Natural killer cell (primary cell): Measurements from ENCODE around the gene MVP. TPM values are rescaled to one million over a fixed set of nuclear protein-coding genes. Genes with fewer than 3 reads are reported as not detected.

Experiments used
- ATAC-seq, 3 donors: fragments of 150-1000 bp in 2 of 3; fragments of 200-7000 bp in 1 of 3; cut with Tn5 transposase; 1 replicate in 1 of 3; 2 replicates in 2 of 3; pipeline ENCODE4 v1.10.0; 2021; ENCODE audit warnings: mild to moderate bottlenecking in 2 of 3, moderate library complexity in 2 of 3
- DNase-seq, 2 donors: peaks; one replicate each; pipeline versions ENCODE4 v3.0.0 to v3.0.0-alpha.2; 2013 to 2021; ENCODE audit warnings: mixed read lengths in 1 of 2
- H3K27ac ChIP-seq: one replicate; pipeline ENCODE4 v1.5.1; 2013; ENCODE audit warnings: mild to moderate bottlenecking, low read length
- H3K27me3 ChIP-seq: one replicate; pipeline ENCODE4 v1.6.1; 2013; ENCODE audit warnings: low read length; ENCODE audit not compliant: control insufficient read depth, insufficient read depth
- H3K36me3 ChIP-seq: one replicate; pipeline ENCODE4 v1.6.1; 2013; ENCODE audit warnings: low read length; ENCODE audit not compliant: control insufficient read depth, insufficient read depth
- H3K4me1 ChIP-seq: one replicate; pipeline ENCODE4 v1.6.1; 2013; ENCODE audit warnings: low read length; ENCODE audit not compliant: control insufficient read depth, insufficient read depth
- H3K4me3 ChIP-seq: one replicate; pipeline ENCODE4 v1.5.1; 2013; ENCODE audit warnings: low read length
- H3K9me3 ChIP-seq: one replicate; pipeline ENCODE4 v1.6.1; 2013; ENCODE audit warnings: low read length; ENCODE audit not compliant: control insufficient read depth, insufficient read depth
- H3K27ac Mint-ChIP-seq, 2 donors: one replicate each; pipeline ENCODE4 v1.8.0; 2022; ENCODE audit warnings: mild to moderate bottlenecking in 2 of 2, mixed read lengths in 2 of 2, moderate library complexity in 1 of 2
- H3K27me3 Mint-ChIP-seq, 2 donors: one replicate each; pipeline ENCODE4 v1.8.0; 2022; ENCODE audit warnings: low read depth in 2 of 2, mixed read lengths in 2 of 2
- H3K36me3 Mint-ChIP-seq: one replicate; pipeline ENCODE4 v1.8.0; 2022; ENCODE audit warnings: mixed read lengths
- H3K4me1 Mint-ChIP-seq, 2 donors: one replicate each; pipeline ENCODE4 v1.8.0; 2022; ENCODE audit warnings: mixed read lengths in 2 of 2
- H3K4me3 Mint-ChIP-seq: one replicate; pipeline ENCODE4 v1.8.0; 2022; ENCODE audit warnings: mild to moderate bottlenecking, moderate library complexity, mixed read lengths
- H3K9me3 Mint-ChIP-seq, 2 donors: one replicate each; pipeline ENCODE4 v1.8.0; 2022; ENCODE audit warnings: mixed read lengths in 2 of 2
- WGBS: methylation state at CpG from one replicate; pipeline ENCODE4 v1.1.7; 2013; ENCODE audit warnings: missing lambda C conversion rate; ENCODE audit not compliant: insufficient coverage; 5-methylcytosine and 5-hydroxymethylcytosine counted together
- intact Hi-C: fragments of 100-400 bp; cut with micrococcal nuclease; formaldehyde crosslinking; loops from one replicate; pipeline ENCODE4 v1.14.2; 2022
- total RNA-seq, 4 donors: library from RNA; stranded (reverse); fragments of 120-200 nt in 1 of 4; gene quantifications; one replicate each; pipeline versions ENCODE4 v1.2.3 to v1.2.4, GENCODE V29; 2013 to 2022
- TF ChIP-seq, protein P1 (sequence below): fragments of 200-600 bp; IDR thresholded peaks from one replicate; pipeline ENCODE4 v1.8.0; 2022; ENCODE audit warnings: antibody characterized with exemption

Gene MVP
- total RNA-seq, 3 donors from 2014 or later (not counting 1 experiment from before 2014, with no cell fraction given), result 154 to 168 (median 163) TPM

DNA sequence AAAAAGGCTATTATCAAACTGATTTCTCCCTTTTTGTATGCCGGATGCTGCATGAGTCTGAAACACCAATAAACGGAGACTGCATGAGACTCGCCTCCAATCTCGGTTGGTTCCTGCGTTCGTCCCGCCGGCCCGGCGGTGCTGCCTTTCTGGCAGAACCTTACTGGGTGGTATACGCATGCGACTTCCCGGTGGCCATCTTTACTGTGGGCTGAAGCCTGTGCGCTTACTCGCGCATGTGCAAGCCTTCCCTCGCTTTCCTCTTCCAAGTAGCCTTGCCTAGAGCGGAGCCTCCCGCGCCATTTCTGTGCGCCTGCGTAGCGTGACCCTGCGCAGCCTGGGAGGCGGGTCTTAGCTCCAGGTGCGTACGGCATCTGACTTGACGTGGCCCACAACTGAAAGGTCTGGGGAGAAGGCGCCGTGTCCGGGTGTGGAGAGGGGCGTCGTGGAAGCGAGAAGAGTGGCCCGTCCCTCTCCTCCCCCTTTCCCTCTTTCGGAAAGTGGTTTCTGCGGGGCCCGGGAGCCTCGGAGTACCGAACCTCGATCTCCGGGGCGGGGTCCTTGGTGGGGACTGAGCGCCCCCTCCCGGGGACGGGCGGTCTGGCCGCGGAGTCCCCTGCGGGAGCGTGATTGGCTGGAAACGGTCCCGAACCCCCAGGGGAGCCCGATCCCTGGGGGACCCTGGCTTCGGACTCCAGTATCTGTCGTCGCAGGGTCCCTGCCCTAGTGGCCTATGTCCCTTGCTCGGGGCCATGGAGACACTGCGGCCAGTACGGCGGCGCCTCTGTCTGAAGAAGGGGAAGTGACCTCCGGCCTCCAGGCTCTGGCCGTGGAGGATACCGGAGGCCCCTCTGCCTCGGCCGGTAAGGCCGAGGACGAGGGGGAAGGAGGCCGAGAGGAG, 4.2 kb upstream of the MVP start, which contains the start of gene PAGR1:
Gene PAGR1 (plus strand): TSS at position 360 of the 901 bp plus-strand sequence. CDS start 374 bp downstream, at position 734.
- intact Hi-C loops, result loop anchor here (1.0 to 5.0 kb wide), 5 partner anchors 9 to 116 kb away; partner anchors contain the start of genes CDIPT and KIF22
- under 1% methylated on average over 66 of the region's 70 CpGs for whole genome bisulfite sequencing
- H3K4me3 Mint-ChIP-seq, result peak within 1 kb of the TSS; percentile 99
- peak; percentile 76 to 91 (median 78) for ATAC-seq
- H3K9me3 Mint-ChIP-seq, result no peaks in the 10 kb centered on the region
- H3K27ac Mint-ChIP-seq, result peak within 1 kb of the TSS; percentile 94 to 98
- H3K4me1 ChIP-seq, result peaks cover 63% of the 10 kb centered on the region
- peaks cover 11% of the 10 kb centered on the region for H3K36me3 ChIP-seq
- peak; percentile 96 to 100 for DNase-seq
- peak within 1 kb of the TSS; percentile 79 for H3K4me3 ChIP-seq
- H3K36me3 Mint-ChIP-seq, result peaks cover 5% of the 10 kb centered on the region
- peaks cover 0 to 2% of the 10 kb centered on the region in 2 donors for H3K27me3 Mint-ChIP-seq
- TF ChIP-seq, protein P1, sequence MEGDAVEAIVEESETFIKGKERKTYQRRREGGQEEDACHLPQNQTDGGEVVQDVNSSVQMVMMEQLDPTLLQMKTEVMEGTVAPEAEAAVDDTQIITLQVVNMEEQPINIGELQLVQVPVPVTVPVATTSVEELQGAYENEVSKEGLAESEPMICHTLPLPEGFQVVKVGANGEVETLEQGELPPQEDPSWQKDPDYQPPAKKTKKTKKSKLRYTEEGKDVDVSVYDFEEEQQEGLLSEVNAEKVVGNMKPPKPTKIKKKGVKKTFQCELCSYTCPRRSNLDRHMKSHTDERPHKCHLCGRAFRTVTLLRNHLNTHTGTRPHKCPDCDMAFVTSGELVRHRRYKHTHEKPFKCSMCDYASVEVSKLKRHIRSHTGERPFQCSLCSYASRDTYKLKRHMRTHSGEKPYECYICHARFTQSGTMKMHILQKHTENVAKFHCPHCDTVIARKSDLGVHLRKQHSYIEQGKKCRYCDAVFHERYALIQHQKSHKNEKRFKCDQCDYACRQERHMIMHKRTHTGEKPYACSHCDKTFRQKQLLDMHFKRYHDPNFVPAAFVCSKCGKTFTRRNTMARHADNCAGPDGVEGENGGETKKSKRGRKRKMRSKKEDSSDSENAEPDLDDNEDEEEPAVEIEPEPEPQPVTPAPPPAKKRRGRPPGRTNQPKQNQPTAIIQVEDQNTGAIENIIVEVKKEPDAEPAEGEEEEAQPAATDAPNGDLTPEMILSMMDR, result peak; percentile 97
- no peaks in the 10 kb centered on the region for H3K27me3 ChIP-seq
- H3K27ac ChIP-seq, result peak within 1 kb of the TSS; percentile 88
- H3K4me1 Mint-ChIP-seq, result peaks cover 59 to 81% of the 10 kb centered on the region in 2 donors
- H3K9me3 ChIP-seq, result no peaks in the 10 kb centered on the region

DNA sequence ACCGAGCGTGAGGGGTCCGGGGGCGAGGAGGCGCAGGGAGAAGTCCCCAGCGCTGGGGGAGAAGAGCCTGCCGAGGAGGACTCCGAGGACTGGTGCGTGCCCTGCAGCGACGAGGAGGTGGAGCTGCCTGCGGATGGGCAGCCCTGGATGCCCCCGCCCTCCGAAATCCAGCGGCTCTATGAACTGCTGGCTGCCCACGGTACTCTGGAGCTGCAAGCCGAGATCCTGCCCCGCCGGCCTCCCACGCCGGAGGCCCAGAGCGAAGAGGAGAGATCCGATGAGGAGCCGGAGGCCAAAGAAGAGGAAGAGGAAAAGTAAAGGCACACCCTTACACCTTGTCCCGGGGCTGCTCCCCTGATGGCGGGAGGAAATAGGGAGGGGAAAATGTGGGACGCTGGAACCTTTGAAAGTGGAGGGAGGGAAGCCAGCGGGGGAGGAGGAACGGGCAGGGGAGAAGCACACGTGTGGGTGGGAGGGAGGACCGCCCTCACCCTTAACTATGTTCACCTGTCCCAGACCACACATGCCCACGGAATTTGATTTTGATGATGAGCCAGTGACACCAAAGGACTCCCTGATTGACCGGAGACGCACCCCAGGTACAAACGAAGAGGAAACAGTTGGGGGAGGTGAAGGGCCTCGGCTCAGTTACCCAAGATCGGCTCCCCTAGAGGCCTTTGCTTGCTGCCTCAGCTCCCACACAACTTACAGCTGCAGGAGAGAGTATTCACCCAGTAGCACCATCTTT, 3.4 kb upstream of the MVP start:
- intact Hi-C loops, result loop anchor here (1.0 to 5.0 kb wide), 5 partner anchors 10 to 117 kb away; partner anchors contain the start of genes CDIPT and KIF22
- DNase-seq, result peak; percentile 48 to 71
- peak; percentile 12 to 35 (median 22) for ATAC-seq
- H3K4me3 Mint-ChIP-seq, result peak overlapping the region; percentile 99
- H3K9me3 Mint-ChIP-seq, result no peaks in the 10 kb centered on the region
- Histone ChIP-seq H3K36me3 (peaks cover 11% of the 10 kb centered on the region), H3K27me3 (no peaks in the 10 kb centered on the region), H3K27ac (peak overlapping the region; percentile 88), H3K4me3 (peak overlapping the region; percentile 79), H3K9me3 (no peaks in the 10 kb centered on the region), H3K4me1 (peaks cover 63% of the 10 kb centered on the region)
- peaks cover 5% of the 10 kb centered on the region for H3K36me3 Mint-ChIP-seq
- H3K4me1 Mint-ChIP-seq, result peaks cover 58 to 81% of the 10 kb centered on the region in 2 donors
- WGBS, result under 1% methylated on average over 34 of the region's 37 CpGs
- peak overlapping the region; percentile 94 to 98 for H3K27ac Mint-ChIP-seq
- TF ChIP-seq, protein P1, result no peak
- H3K27me3 Mint-ChIP-seq, result peaks cover 0 to 2% of the 10 kb centered on the region in 2 donors

DNA sequence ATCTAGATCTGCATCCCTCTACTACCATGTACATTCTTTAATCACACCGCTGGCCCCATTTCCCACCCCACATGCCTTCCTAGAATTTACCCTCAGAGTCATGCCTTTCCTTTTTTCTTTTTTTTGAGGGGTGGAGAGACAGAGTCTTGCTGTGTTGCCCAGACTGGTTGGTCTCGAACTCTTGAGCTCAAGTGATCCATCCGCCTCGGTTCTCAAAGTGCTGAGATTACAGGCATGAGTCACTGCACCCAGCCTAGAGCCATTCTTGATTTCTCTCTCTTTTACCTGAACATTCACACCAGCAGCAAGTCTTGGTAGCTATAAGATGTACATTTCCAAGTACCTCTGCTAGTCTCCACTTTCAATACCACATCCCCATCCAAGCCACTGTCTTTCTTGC, 2.2 kb upstream of the MVP start:
- Mint-ChIP-seq H3K27ac (peak overlapping the region; percentile 69 to 93), H3K36me3 (peaks cover 5% of the 10 kb centered on the region), H3K4me1 (peaks cover 63 to 81% of the 10 kb centered on the region in 2 donors), H3K9me3 (no peaks in the 10 kb centered on the region), H3K27me3 (peaks cover 0 to 2% of the 10 kb centered on the region in 2 donors), H3K4me3 (peak overlapping the region; percentile 85)
- intact Hi-C loops, result loop anchor here (5.0 kb wide), 1 partner anchor 44 kb away; the partner anchor contains the start of gene CDIPT
- Histone ChIP-seq H3K4me3 (no peak overlapping the region), H3K4me1 (peaks cover 64% of the 10 kb centered on the region), H3K36me3 (peaks cover 11% of the 10 kb centered on the region), H3K27ac (no peak overlapping the region), H3K9me3 (no peaks in the 10 kb centered on the region), H3K27me3 (no peaks in the 10 kb centered on the region)
- DNase-seq, result no peak
- no peak for ATAC-seq
- WGBS, result 86% methylated on average over 4 of the region's 4 CpGs
- TF ChIP-seq, protein P1, result no peak
